GM12873 (cell line): ENCODE data around the gene C1orf167.

Experiments
- CTCF ChIP-seq: IDR thresholded peaks from 2 replicates; pipeline ENCODE4 v1.5.1; 2012; ENCODE audit warnings: low read depth, mild to moderate bottlenecking, moderate library complexity, low read length, control low read depth; ENCODE audit not compliant: insufficient read depth; ENCODE audit errors: missing control alignments

The C1orf167 gene

GRCh38 chr1:11761988-11762406 is at the start of gene C1orf167:
TSS of gene C1orf167 (plus strand) at chr1:11762193. CDS start at chr1:11764401, 2,208 bp downstream.
- TF ChIP-seq CTCF, result no peak

- TF ChIP-seq CTCF, result no peak
These were observed 49.7 kb upstream of the C1orf167 start for GRCh38 chr1:11712285-11712684.

- TF ChIP-seq CTCF, result no peak
These were observed 48.9 kb upstream of the C1orf167 start for GRCh38 chr1:11713095-11713494.

- TF ChIP-seq CTCF, result no peak
These were observed 47.0 kb upstream of the C1orf167 start for GRCh38 chr1:11714831-11715575.

GRCh38 chr1:11719313-11720032 is 42.5 kb upstream of the C1orf167 start:
- TF ChIP-seq CTCF, result peak; percentile 96

- no peak for TF ChIP-seq CTCF
These were observed 42.0 kb upstream of the C1orf167 start for GRCh38 chr1:11720033-11720376.

GRCh38 chr1:11720525-11720924 is 41.5 kb upstream of the C1orf167 start:
- no peak for TF ChIP-seq CTCF
